Esophagus squamous epithelium (tissue), 4 donors: ENCODE results near the gene FLVCR1.

ENCODE experiments used
- CTCF ChIP-seq, 6 experiments: fragments of 450-650 bp in 4 of 6; fragments of 200-600 bp in 2 of 6; sonication (generic) in 2 of 6; IDR thresholded peaks; one replicate each; pipeline ENCODE4 v1.5.1; 2016 to 2019; ENCODE audit warnings: antibody characterized with exemption in 6 of 6, mild to moderate bottlenecking in 4 of 6, moderate library complexity in 4 of 6
- POLR2A ChIP-seq, 4 donors: fragments of 450-650 bp; IDR thresholded peaks; one replicate each; pipeline ENCODE4 v1.6.1; 2017; ENCODE audit warnings: antibody characterized with exemption in 4 of 4, mild to moderate bottlenecking in 4 of 4, moderate library complexity in 3 of 4

DNA sequence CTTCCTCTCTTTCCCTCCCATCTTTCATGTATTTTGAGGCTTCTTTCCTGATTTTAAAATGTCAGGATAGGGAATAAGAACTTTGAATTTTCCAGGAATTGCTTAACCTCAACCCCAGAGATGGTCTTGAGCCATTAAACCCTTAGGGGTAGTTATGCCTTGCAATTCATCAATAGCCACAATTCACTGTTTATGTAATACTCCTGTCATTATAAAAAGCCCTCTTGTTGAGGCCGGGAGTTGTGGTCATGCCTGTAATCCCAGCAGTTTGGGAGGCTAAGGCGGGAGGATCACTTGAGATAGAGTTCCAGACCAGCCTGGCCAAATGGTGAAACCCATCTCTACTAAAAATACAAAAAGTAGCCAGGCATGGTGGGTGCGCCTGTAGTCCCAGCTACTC lies 35.1 kb upstream of the FLVCR1 start:
- TF ChIP-seq CTCF (IDR thresholded peaks at IDR 0.05): no peak
- no peak for TF ChIP-seq POLR2A (IDR thresholded peaks at IDR 0.05)
